Effector CD8-positive, alpha-beta T cell (primary cell): ENCODE data around the gene CADPS.

Source experiments
- DNase-seq: peaks from one replicate; lab custom pipeline; 2025; lab: John Stamatoyannopoulos, UW

The CADPS gene

GRCh38 chr3:62812631-62813030 is 62.6 kb downstream of the CADPS start:
- no peak for DNase-seq

- no peak for DNase-seq
These were observed 64.1 kb downstream of the CADPS start for GRCh38 chr3:62811119-62811518.

GRCh38 chr3:62809369-62809768 is 65.8 kb downstream of the CADPS start:
- DNase-seq = no peak

DNA sequence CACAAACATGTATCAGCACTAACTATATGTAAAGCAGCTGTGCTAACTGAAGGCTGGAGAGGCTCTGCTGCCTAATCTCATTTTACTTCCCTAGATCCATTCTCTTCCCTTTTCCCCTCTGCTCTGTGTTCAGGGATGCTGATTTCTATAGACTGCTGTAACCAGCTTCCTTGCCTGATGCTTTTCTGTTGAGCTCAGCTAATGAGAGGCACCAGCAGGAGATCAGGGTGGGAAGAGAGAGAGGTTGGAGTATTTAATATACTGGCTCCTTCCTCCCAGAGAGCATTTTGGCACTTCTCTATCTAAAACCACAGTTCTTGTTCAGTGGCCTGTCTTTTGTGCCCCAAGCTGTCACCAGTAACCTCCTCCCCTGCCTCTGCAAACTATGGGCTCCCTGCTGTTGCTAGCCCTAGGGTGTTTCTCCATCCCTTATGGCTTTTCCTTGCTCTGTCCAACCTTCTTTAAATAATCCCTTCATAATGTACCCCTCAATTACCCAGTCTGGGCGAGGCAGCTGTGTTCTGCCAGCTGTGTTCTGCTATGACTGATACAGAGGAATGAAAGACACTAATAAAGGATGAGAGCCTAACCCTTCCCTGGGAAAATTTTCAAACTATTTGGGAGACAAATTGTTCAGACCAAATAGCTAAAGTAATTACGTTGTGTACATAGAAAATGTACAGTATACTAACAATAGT is 69.5 kb downstream of the CADPS start:
- no peak for DNase-seq

DNA sequence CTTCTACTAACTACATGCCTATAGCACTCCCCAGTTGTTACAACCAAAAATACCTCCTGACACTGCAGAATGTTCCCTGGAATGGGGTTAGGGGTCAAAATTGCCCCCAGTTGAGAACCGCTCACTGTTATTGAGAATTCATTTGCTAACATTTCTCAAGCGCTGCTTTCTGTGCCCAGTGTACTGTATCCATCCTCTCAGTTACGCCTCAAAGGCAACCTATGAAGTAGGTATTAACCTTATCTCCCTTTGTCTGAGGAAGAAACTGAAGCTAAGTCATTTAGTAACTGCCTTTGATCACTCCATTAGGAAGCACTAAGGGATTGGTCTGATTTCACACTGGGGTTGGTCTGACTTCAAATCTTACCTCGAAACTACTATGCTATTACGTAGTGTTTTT is 70.1 kb downstream of the CADPS start:
- DNase-seq = no peak

DNA sequence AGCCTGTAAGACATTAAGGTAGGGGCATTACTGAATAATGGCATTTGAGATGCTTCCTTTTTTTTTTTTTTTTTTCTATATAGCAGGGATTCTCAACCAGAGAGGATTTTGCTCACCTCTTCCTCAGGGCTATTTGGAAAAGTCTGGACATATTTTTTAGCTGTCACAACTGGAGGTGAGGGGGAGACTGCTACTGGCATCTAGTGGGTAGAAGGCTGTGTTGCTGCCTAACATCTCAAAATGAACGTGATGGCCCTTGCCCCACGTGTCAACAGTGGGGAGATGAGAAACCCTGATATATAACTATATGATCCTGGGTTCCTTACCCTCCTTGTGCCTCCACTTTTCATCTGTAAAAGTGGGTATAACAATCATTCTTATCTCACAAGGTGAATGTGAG is 71.9 kb downstream of the CADPS start:
- no peak for DNase-seq

DNA sequence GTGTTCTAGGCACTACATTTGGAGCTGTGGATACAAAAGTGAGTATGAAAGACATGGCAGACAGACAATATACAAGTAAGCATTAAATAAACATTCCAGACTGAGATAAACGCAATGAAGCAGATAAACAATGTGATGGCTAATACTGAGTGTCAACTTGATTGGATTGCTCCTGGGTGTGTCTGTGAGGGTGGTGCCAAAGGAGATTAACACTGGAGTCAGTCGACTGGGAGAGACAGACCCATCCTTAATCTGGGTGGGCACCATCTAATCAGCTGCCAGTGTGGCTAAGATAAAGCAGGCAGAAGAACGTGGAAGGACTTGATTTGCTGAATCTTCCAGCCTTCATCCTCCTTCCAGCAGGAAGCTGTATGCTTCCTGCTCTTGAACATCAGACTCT is 77.2 kb downstream of the CADPS start:
- no peak for DNase-seq

GRCh38 chr3:62797132-62797531 is 78.1 kb downstream of the CADPS start:
- DNase-seq = no peak

DNA sequence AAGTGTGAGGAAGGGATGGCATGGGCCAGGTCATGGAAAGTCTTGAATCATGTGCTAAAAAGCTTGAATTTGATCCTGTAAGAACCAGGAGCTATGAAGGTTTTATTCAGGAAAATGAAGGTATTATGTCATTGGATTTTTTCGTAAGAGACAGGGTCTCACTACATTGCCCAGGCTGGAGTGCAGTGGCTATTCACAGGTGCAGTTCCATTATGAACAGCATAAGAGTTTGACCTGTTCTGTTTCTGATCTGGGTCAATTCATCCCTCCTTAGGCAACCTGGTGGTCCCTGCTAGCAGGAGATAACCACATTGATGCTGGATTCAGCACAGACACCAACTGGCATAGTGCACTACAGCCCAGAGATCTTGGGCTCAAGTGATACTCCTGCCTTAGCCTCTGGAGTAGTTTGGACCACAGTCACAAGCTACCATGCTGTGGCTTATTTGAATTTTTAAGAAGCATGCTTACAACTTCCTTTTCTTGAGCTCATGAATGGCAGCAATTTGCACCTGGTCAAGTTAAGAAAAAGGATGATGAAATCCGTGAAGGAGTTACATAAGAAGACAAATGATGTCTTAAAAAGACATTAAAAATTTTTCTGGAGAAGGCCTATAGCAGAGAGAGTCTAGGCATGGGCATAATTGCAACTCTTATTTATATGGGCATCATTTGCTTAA is 79.1 kb downstream of the CADPS start:
- DNase-seq = no peak

- no peak for DNase-seq
These were observed 81.3 kb downstream of the CADPS start for GRCh38 chr3:62793946-62794345.

DNA sequence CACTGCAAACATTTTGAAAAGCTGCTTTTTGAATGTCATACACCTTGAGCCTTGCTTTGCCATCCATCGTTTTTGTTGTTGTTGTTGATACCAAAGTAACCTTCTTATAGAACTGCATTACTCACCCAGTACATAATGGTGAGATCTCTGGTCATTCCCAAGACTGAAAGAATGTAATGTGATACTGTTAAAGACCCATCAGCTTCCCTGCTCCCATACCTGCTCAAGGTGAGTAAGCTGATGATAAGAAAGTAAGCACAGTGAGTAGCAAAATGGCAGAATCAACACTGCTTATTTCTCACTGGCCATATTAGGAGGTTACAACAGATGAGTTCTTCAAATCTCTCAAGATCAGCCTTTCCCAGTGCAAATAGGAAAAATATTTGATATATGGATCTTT is 89.8 kb downstream of the CADPS start:
- no peak for DNase-seq

DNA sequence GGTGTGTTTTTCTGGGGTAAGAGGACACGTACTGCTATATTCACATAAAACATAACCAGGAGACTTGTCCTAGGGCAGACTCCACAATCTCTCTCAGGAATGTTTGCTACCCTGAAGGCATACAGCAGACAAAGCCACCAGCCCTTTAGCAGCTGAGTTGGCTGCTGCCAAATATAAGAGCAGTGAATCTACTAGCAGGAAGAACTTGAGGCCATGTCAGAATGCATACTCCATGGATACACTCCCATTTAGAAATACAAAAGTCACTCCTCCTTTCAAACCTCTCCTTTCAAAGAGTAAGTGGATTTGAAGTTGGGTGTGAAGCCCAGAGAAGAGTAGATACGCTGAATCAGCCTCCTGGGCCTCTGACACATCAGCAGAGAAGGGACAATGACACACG is 94.1 kb downstream of the CADPS start:
- no peak for DNase-seq

DNA sequence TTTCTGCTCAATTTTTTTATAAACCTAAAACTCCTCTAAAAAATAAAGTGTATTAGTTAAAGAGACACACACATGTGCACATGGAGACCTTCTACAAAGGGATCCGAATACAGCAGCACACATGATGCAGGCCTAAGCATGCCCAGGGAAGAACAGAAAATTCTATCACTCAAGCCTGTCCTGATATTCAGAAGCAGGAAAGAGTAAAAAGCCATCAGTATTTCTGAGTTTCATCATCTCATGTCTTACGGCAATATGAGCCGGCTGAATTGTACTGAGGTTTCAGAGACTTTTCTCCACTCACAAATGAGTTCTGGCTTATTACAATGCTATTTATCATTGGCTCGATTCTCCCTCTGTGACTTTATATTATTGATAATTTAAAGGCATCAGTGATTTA is 97.5 kb downstream of the CADPS start:
- no peak for DNase-seq

DNA sequence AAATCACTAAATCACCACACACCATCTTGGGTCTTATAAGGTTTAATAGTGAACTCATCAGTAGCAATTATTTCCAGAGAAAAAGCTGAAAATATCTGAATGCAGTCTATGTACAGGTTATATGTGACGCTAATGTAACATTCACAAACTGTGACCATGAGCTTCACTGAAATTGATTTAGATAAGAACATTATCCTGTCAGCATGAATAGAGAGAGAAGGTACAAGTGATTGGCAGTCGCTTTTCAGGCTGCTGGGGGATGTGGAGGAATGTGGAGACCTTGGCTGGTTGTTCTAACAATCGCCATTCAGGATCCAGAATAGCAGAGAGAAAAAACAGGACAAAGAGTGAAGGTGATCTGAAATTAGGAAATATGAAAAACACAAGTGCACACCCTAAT is 98.1 kb downstream of the CADPS start:
- no peak for DNase-seq

GRCh38 chr3:62774221-62774620 is 101.0 kb downstream of the CADPS start:
- no peak for DNase-seq

DNA sequence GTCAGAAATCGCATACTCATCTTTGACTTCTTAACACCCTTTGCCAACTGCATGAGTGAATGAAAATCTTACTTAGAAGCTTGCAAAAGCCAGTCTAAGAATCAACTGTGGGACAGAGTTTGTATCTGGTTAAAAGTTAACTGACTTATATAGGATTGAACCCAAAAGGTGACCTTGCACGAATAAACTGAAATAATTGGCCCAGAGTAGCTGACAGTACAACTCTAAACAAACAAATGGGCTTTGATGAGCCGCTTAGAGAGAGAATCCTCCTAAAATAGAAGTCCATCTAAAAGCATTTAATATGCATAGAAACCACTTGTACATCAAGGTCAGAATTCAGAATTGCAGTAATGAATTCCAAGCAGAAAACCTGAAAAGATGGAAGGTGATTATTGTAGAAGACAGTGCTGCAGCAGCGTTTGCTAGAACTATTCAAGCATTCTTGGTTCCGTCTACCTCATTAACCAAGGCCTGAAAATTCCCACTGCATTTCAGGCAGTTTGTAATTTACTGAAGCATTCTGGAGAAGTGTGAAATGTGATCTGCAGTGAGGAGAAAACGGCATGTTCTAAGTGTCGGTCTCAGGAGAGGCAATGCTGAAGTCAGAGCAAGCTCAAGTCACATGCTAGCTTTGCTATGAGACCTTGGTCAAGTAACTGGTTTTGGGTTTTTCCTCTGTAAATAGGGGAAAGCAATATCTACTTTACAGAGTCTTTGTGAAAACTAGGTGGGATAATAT is 103.7 kb downstream of the CADPS start:
- DNase-seq = no peak

- DNase-seq = no peak
These were observed 106.3 kb downstream of the CADPS start for GRCh38 chr3:62768896-62769295.

DNA sequence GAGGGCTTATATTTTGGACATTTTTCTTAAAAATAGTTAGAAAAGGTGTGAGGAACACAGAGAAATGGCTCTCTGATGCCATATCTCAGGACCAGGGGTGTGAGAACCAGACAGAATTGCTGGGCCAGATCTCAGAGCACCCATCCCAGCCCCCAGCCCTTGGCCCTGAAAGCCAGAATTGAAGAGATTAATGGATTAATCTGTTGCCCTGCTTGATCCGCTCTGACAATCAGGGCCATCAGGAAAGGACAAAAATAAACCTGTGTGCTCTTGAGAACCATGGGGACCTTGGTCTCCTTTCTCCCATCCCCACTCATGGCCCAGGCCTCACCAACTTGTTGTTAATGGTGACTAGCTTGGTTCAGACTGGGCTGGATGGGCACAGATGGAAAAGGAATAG is 113.5 kb downstream of the CADPS start:
- DNase-seq = no peak

GRCh38 chr3:62761311-62761710 is 113.9 kb downstream of the CADPS start:
- DNase-seq = no peak

DNA sequence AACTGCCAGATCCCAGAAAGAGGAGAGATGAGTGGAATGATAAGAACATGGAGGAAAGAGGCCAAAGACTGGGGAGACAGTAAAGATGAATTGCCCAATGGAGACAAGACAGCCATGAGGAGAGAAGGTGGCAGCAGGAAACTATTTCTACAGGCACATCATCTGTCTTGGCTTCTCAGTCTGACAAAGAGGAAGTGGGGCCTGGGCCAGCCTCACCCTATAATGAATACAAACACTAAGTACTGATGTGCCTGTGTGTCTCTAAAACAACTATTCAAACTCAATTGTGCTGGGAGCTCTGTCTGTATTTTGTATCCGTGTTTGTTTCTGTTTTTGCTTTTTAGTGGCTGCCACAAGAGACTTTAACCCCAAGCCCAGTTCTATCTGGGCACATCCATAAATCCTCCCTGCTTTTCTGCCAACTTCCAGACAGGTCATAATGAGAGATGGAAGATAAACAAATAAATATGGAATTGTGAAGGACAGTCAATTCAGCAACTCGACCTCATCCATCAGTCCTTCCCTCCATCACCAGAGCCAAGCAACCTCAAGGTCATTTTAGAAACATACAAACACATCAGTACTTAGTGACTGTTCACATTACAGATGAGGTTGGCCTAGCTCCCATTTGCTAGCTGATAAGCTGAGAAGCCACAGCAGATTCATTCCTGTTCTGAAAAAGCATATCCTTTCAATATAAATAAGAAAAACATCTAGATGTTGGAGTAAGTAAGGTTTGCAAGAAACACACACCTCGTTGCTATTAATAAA is 116.7 kb downstream of the CADPS start:
- no peak for DNase-seq

GRCh38 chr3:62757045-62757444 is 118.2 kb downstream of the CADPS start:
- DNase-seq = no peak

GRCh38 chr3:62755285-62755684 is 119.9 kb downstream of the CADPS start:
- no peak for DNase-seq
